Middle frontal gyrus (tissue), 1 donor: Measurements from ENCODE around the gene FLII.
"Not testable (repeated sequence)": the region's sequence is repeated elsewhere in the genome, so short reads cannot be mapped to it uniquely, and the experiment has no call there.

ENCODE experiments used
- DNase-seq: peaks from one replicate; pipeline ENCODE4 v3.0.0-alpha.2; 2015; ENCODE audit warnings: low spot score; ENCODE audit errors: extremely low spot score

The FLII gene

DNA sequence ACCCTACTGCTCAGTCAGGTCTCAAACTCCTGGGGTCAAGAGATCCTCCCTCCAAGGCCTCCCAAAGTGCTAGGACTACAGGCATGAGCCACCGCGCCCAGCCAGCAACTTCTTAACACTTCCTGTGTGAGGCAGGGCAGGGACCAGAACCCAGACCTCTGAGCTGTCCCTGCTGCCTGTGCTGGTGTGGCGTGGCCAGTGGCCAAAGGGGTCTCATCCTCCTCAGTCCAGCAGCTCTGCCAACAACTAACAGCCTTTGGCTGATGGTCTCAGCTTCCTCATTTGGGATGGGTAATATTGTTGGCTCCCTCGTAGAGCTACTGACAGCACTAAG, 34.5 kb downstream of the FLII start:
- DNase-seq = no peak

GRCh38 chr17:18218756-18219415, 39.7 kb downstream of the FLII start:
- no peak for DNase-seq

- no peak for DNase-seq
These were observed 41.0 kb downstream of the FLII start for GRCh38 chr17:18217412-18218015.

GRCh38 chr17:18216906-18217305, 41.6 kb downstream of the FLII start:
- not testable (repeated sequence) for DNase-seq

DNA sequence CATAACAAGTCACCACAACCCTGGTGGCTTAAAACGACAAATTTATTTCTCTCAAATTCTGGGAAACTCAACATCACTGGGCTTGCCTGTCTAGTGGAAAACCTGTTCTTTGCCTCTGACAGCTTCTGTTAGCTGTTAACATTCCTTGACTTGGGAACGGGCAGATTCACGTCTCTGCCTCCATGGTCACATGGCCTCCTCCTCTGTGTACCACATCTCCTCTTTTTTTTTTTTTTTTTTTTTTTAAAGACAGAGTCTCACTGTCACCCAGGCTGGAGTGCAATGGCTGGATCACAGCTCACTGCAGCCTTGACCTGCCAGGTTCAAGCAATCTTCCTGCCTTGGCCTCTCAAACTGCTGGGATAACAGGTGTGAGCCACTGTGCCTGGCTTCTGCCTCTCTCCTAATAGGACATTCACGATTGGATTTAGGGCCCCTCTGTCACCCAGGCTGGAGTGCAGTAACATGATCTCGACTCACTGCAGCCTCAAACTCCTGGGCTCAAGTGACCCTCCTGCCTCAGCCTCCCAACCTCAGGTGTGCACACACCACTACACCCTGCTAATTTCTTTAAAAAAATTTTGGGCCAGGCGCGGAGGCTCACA, 44.8 kb downstream of the FLII start:
- no peak for DNase-seq

- DNase-seq = no peak
These were observed 50.4 kb downstream of the FLII start for GRCh38 chr17:18208092-18208491.

DNA sequence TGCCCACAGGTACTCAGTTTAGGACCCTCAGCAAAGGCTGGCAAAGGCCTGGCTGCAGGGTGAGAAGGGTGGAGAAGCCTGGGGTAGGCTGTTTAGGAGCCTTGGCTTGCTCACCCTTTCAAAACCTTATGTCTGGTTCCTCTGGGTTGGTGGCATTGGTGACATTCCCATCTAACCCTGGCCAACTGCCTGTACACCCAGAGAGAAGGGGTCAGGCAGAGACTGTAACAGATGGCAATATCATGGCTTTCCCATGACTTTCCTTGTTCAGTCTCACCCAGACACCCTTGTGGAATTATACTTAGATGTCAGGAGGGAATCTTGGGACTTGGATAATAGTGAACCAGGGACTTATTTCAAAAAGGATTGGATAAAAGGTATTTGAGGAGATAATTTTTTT, 51.6 kb downstream of the FLII start:
- DNase-seq = no peak

GRCh38 chr17:18205861-18206260, 52.7 kb downstream of the FLII start:
- DNase-seq = no peak

GRCh38 chr17:18203308-18203707, 55.2 kb downstream of the FLII start:
- no peak for DNase-seq

DNA sequence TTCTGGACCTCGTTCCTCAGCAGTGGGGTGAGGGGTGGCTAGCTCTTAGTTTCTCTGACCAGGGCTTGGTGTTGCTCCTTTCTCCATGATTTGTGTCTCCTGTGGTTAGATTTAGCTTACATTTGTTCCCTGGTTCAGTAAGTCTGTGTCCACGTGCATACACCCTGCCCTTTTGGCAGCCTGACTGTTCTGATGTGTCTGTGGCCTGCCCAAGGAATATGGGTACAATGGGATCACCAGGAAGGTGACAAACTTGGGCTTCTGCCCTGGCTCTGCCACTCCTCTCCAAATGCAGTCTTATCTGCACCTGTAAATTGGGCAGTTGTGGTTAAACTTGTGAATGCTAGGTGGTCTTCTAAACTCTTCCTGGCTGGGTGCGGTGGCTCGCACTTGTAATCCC, 57.4 kb downstream of the FLII start:
- no peak for DNase-seq

- no peak for DNase-seq
These were observed 60.0 kb downstream of the FLII start for GRCh38 chr17:18198530-18198929.

GRCh38 chr17:18197535-18198194, 60.9 kb downstream of the FLII start:
- no peak for DNase-seq

GRCh38 chr17:18195246-18195645, 63.3 kb downstream of the FLII start:
- DNase-seq = no peak
